Fibroblast of pulmonary artery (primary cell): ENCODE measurements around the gene URM1.

Experiments
- DNase-seq: peaks from one replicate; pipeline ENCODE4 v3.0.0-alpha.2; 2010; ENCODE audit warnings: low read depth
- H3K4me3 ChIP-seq: replicated peaks from 2 replicates; pipeline ENCODE4 v1.5.1; 2011; ENCODE audit warnings: low read depth, mild to moderate bottlenecking, control low read depth, low read length, moderate library complexity
- TF ChIP-seq, protein P1 (sequence below): IDR thresholded peaks from 2 replicates; pipeline ENCODE4 v1.5.1; 2011; ENCODE audit warnings: mild to moderate bottlenecking, control low read depth, low read length, inconsistent platforms; ENCODE audit errors: missing control alignments

URM1 gene

DNA sequence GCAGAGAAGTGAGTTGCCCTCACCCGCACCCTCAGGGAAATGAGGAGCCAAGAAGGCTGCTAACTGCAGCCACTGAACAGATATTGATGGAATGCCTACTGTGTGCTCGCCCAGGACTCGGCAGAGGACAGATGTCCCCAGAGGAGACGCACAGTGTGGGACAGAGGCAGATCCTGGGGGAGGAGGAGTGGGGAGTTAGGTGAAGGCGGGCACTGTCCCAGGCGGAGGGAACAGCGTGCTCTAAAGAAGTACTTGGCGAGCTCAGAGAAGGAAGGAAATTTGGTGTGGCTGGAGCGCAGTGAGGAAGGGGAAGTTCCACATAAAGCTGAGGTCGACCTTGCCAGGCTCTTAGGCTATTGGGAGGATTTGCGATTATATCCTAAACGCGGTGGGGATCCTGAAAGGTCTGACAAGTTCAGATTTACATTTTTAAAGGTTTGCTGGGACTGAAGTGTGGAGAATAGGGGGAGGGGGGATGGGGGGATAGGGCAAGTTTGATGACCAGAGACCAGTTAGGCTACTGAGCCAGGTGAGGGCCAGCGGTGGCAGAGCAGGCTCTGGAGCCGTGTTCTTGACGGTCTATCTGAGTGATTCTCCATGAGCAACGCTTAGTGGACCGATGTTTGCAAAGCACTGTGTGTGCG lies 25.9 kb downstream of the URM1 start:
- TF ChIP-seq, protein P1, sequence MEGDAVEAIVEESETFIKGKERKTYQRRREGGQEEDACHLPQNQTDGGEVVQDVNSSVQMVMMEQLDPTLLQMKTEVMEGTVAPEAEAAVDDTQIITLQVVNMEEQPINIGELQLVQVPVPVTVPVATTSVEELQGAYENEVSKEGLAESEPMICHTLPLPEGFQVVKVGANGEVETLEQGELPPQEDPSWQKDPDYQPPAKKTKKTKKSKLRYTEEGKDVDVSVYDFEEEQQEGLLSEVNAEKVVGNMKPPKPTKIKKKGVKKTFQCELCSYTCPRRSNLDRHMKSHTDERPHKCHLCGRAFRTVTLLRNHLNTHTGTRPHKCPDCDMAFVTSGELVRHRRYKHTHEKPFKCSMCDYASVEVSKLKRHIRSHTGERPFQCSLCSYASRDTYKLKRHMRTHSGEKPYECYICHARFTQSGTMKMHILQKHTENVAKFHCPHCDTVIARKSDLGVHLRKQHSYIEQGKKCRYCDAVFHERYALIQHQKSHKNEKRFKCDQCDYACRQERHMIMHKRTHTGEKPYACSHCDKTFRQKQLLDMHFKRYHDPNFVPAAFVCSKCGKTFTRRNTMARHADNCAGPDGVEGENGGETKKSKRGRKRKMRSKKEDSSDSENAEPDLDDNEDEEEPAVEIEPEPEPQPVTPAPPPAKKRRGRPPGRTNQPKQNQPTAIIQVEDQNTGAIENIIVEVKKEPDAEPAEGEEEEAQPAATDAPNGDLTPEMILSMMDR = no peak
- no peak overlapping the region for H3K4me3 ChIP-seq

DNA sequence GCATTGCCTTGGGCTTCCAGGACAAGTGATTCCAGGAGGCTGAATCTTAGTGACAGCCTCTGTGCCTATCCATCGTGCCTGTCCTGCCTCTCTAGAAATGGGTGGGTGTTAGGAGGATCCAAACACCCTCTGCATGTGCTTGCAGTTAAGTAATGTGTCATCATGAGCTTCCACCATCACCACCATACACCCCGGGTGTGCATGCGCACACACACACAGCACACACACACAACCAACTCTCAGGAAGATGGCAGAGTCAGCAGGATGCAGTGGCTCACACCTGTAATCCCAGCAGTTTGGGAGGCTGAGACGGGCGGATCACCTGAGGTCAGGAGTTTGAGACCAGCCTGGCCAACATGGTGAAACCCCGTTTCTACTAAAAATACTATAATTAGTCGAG lies 26.7 kb downstream of the URM1 start:
- TF ChIP-seq, protein P1 = no peak
- DNase-seq = no peak
- H3K4me3 ChIP-seq = no peak overlapping the region

More for the DNA sequence above, 25.9 kb downstream of the URM1 start:
- DNase-seq = no peak

DNA sequence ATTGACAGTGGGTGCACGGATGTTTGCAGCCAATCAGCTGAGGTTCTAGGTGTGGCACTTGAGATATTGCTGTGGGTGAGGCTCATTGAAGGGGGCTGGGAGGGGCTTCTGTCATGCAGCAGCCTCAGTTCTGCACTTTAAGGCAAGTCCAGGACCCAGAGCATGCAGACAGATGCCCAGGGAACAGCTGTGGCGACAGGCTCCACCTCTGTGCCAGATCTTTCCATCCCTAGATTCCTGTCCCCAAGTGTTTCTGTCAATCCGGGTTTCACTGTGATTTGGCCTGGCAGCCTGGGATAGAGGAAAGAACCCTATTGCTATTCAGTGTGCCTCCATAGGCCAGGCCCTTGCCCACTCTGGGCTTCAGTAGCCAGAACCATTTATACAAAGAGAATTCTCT lies 28.7 kb downstream of the URM1 start:
- TF ChIP-seq, protein P1 = no peak
- H3K4me3 ChIP-seq = no peak overlapping the region
- DNase-seq = no peak

DNA sequence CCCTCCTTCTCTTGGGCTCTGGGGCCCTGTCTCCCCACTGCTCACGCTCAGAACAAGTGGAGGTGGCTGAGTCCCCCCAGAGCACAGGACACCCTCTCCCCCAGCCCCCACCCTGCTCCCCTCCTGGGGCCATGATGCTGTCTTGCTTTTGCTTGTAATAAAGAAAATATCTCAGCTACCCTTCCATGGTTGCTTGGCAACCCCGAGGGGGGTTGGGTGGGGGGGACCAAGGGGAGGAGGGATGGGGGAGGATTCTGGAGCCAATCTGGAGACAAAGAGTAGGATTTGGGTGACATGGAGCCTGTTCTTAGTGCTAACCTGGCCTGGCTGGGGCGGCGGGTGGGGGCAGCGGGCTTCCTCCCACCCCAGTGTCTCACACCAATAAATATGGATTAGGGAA lies 33.4 kb downstream of the URM1 start:
- TF ChIP-seq, protein P1 = no peak
- DNase-seq = no peak
- H3K4me3 ChIP-seq = no peak overlapping the region

DNA sequence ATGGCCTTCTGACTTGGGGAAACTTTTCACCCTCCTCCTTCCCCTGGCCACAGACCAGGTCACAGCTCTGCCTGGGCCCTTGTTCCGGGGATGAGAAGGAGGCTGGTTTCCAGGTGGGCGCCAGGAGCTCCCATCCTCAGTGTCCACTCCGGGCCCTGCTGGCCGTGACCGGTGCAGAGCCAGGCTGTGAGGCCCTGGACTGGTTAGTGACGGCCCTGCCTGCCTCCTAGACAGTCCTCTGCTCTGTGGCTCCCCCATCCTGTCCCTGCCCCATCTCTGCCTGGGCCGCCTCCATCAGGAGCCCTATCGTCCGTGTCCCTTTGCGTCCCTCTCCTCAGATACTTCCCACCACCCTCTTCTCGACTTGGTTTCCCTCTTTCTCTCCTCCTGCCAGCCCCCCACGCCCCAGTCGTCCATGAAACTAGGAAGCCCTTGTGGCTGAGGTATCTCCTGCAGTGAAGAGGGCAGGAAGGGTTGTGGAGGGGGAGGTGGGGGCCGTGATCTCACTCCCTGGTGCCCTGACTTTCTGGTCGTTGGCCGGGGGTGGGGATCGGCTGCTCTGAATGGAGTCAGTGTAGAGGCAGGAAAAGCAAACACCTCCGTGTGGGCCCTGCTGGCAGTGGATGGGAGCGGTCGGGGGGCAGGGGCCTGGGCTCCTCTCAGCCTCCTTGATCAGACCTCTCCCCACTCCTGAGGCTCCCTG lies 34.1 kb downstream of the URM1 start:
- DNase-seq = no peak

DNA sequence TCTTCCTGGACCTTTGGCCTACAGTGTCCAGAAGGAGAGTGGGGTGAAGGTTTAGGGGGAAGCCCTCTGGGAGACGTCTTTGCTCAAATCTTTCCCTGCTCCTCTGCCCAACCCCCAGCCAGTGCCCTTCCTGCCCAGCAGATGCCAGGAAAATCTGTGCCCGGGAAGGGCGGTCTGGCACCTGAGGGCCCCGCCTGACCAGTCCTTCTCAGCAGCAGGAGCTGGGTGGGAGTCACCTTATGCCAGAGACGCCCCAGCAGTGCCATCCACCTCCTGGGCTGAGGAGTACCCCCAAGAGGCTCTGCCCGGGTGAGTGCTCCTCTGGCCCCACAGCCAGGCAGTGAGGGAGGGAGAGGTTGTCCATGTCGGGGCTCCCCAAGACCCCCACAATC lies 34.6 kb downstream of the URM1 start:
- no peak for DNase-seq
- H3K4me3 ChIP-seq = no peak overlapping the region
- TF ChIP-seq, protein P1 = no peak

More for the DNA sequence above, 34.1 kb downstream of the URM1 start:
- no peak overlapping the region for H3K4me3 ChIP-seq
- TF ChIP-seq, protein P1 = no peak
